GM19193 (cell line): ENCODE results near the gene PLK2.

Source experiments
- POLR2A ChIP-seq: IDR thresholded peaks from 4 replicates; pipeline ENCODE4 v1.6.1; 2011; ENCODE audit not compliant: insufficient read depth, insufficient read length; ENCODE audit errors: extremely low read depth

Gene PLK2

GRCh38 chr5:58431832-58432231 is 28.1 kb downstream of the PLK2 start:
- no peak for TF ChIP-seq POLR2A

- no peak for TF ChIP-seq POLR2A
These were observed 47.0 kb downstream of the PLK2 start for GRCh38 chr5:58412932-58413331.

GRCh38 chr5:58412081-58412480 is 47.8 kb downstream of the PLK2 start:
- no peak for TF ChIP-seq POLR2A

- TF ChIP-seq POLR2A, result no peak
These were observed 48.5 kb downstream of the PLK2 start for GRCh38 chr5:58411372-58411771.

- no peak for TF ChIP-seq POLR2A
These were observed 49.4 kb downstream of the PLK2 start for GRCh38 chr5:58410441-58410840.

- no peak for TF ChIP-seq POLR2A
These were observed 52.7 kb downstream of the PLK2 start for GRCh38 chr5:58407042-58407719.

- no peak for TF ChIP-seq POLR2A
These were observed 53.5 kb downstream of the PLK2 start for GRCh38 chr5:58406394-58406793.

GRCh38 chr5:58405175-58405574 is 54.7 kb downstream of the PLK2 start:
- no peak for TF ChIP-seq POLR2A

GRCh38 chr5:58404734-58405133 is 55.2 kb downstream of the PLK2 start:
- TF ChIP-seq POLR2A, result no peak
